Ectodermal cell (in vitro differentiated cells): ENCODE results near the gene PODXL2.

Experiments used
- H3K27ac ChIP-seq: 2 replicates; pipeline ENCODE4 v1.7.0; 2013; ENCODE audit warnings: mild to moderate bottlenecking, low read depth, low read length; ENCODE audit not compliant: insufficient read depth, poor library complexity, severe bottlenecking
- H3K27me3 ChIP-seq: 2 replicates; pipeline ENCODE4 v1.7.0; 2013; ENCODE audit warnings: mild to moderate bottlenecking, low read length; ENCODE audit not compliant: insufficient read depth, control insufficient read depth, poor library complexity, severe bottlenecking
- H3K36me3 ChIP-seq: one replicate; pipeline ENCODE4 v1.7.0; 2013; ENCODE audit warnings: low read length; ENCODE audit not compliant: control insufficient read depth, insufficient read depth
- H3K4me1 ChIP-seq: one replicate; pipeline ENCODE4 v1.7.0; 2013; ENCODE audit warnings: low read length; ENCODE audit not compliant: control insufficient read depth, insufficient read depth
- H3K4me3 ChIP-seq: 2 replicates; pipeline ENCODE4 v1.7.0; 2013; ENCODE audit warnings: low read depth, low read length, control low read depth; ENCODE audit not compliant: insufficient read depth
- H3K9me3 ChIP-seq: 2 replicates; pipeline ENCODE4 v1.7.0; 2013; ENCODE audit warnings: mild to moderate bottlenecking, low read length, moderate library complexity; ENCODE audit not compliant: control insufficient read depth
- WGBS, 2 experiments: methylation state at CpG; one replicate each; pipeline ENCODE4 v1.1.7; 2013; ENCODE audit warnings: missing lambda C conversion rate in 2 of 2; 5-methylcytosine and 5-hydroxymethylcytosine counted together

The PODXL2 gene

DNA sequence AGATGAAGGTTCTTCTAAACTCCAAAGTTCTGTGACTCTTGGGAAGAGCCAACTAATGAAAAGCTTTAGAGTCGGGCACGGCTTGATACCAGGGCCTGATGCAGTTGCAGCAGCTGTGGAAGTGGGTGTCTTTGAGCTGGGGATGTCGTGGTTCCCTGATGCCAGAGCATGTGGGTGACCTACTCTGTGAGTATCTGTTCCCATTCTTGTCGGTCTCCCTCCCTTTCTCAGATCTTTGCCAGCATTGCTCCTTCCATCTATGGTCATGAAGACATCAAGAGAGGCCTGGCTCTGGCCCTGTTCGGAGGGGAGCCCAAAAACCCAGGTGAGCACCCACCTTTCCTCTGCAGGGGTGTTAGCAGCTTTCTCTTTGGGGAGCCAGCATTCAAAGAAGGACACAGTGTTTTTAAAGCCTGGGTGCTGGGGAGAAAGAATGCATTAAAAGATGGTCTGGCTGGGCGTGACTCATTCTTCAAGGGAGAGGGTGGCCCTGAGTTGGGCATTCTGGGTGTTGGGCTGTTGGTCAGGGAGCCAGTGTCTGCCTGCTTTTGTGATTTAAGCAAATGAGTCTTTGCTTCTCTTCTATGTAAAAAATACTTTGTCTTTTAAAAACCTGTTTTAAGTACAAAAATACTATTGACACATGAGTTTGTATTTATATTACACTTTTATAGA, 13.2 kb upstream of the PODXL2 start:
- Histone ChIP-seq H3K4me3 (no peak overlapping the region), H3K9me3 (no peaks in the 10 kb centered on the region), H3K4me1 (peaks cover 7% of the 10 kb centered on the region), H3K27ac (no peak overlapping the region), H3K27me3 (no peaks in the 10 kb centered on the region), H3K36me3 (peaks cover 84% of the 10 kb centered on the region)
- WGBS, 2 experiments = 94 to 95% methylated on average over 6 of the region's 6 CpGs

DNA sequence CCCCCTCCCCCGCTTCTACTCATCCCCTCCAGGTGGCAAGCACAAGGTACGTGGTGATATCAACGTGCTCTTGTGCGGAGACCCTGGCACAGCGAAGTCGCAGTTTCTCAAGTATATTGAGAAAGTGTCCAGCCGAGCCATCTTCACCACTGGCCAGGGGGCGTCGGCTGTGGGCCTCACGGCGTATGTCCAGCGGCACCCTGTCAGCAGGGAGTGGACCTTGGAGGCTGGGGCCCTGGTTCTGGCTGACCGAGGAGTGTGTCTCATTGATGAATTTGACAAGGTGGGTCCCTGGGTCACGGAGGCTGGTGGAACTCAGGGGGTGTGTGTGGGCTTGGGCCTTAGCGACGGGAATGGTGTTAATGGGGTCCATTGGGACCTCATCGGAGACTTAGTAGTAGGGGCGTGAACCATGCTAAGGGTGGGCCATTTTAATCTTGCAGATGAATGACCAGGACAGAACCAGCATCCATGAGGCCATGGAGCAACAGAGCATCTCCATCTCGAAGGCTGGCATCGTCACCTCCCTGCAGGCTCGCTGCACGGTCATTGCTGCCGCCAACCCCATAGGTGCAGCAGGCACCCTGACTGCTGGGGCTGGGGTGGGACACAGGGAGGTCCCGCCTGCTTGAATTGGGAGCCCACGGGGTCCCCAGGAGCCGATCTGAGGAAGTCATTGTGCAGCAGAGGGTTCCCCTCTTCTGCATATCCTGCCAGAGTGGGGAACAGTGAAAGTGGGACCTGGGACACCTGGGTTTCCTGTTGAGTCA, 12.0 kb upstream of the PODXL2 start:
- Histone ChIP-seq H3K36me3 (peaks cover 87% of the 10 kb centered on the region), H3K27ac (no peak overlapping the region)
- 96 to 97% methylated on average over 26 of the region's 26 CpGs for WGBS, 2 experiments

GRCh38 chr3:127618891-127619290, 10.1 kb upstream of the PODXL2 start:
- Histone ChIP-seq H3K4me1 (peaks cover 7% of the 10 kb centered on the region), H3K9me3 (no peaks in the 10 kb centered on the region), H3K27me3 (no peaks in the 10 kb centered on the region), H3K4me3 (no peak overlapping the region), H3K36me3 (peaks cover 77% of the 10 kb centered on the region), H3K27ac (no peak overlapping the region)
- WGBS, 2 experiments = 96% methylated on average over 11 of the region's 11 CpGs

More for the DNA sequence above, 12.0 kb upstream of the PODXL2 start:
- Histone ChIP-seq H3K4me3 (no peak overlapping the region), H3K27me3 (no peaks in the 10 kb centered on the region), H3K9me3 (no peaks in the 10 kb centered on the region), H3K4me1 (peaks cover 7% of the 10 kb centered on the region)

DNA sequence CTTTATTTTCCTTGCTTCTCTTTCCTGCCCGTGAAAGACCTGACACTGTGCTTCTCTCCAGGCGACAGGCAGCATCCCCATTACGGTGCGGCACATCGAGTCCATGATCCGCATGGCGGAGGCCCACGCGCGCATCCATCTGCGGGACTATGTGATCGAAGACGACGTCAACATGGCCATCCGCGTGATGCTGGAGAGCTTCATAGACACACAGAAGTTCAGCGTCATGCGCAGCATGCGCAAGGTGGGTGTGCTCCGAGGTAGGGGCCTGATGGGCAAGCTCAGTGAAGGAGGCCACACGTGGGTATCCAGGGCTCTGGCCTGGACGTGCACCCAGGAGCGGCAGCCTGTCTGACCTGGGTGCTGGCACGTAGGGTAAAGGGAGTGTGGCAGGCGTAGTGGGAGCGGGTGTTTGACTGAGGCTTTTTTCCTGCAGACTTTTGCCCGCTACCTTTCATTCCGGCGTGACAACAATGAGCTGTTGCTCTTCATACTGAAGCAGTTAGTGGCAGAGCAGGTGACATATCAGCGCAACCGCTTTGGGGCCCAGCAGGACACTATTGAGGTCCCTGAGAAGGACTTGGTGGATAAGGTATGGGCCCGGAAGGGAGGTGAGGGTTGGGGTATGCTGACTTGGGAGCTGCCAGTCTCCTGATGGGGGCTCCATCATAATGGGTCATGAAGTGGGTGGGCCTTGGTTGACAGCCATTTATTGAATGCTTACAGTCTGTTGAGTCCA, 8.2 kb upstream of the PODXL2 start:
- Histone ChIP-seq H3K36me3 (peaks cover 62% of the 10 kb centered on the region), H3K27me3 (peaks cover 3% of the 10 kb centered on the region), H3K9me3 (no peaks in the 10 kb centered on the region), H3K27ac (no peak overlapping the region), H3K4me3 (no peak overlapping the region), H3K4me1 (no peaks in the 10 kb centered on the region)
- 96% methylated on average over 32 of the region's 32 CpGs for WGBS, 2 experiments

DNA sequence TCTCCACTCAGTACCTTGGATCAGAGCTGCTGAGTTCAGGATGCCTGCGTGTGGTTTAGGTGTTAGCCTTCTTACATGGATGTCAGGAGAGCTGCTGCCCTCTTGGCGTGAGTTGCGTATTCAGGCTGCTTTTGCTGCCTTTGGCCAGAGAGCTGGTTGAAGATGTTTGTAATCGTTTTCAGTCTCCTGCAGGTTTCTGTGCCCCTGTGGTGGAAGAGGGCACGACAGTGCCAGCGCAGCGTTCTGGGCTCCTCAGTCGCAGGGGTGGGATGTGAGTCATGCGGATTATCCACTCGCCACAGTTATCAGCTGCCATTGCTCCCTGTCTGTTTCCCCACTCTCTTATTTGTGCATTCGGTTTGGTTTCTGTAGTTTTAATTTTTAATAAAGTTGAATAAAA, 7.0 kb upstream of the PODXL2 start:
- Histone ChIP-seq H3K36me3 (peaks cover 49% of the 10 kb centered on the region), H3K4me3 (no peak overlapping the region), H3K27ac (no peak overlapping the region), H3K9me3 (no peaks in the 10 kb centered on the region), H3K4me1 (no peaks in the 10 kb centered on the region), H3K27me3 (peaks cover 13% of the 10 kb centered on the region)
- 96 to 97% methylated on average over 11 of the region's 11 CpGs for WGBS, 2 experiments

- Histone ChIP-seq H3K27me3 (peaks cover 22% of the 10 kb centered on the region), H3K9me3 (no peaks in the 10 kb centered on the region), H3K27ac (no peak overlapping the region), H3K36me3 (peaks cover 40% of the 10 kb centered on the region), H3K4me1 (no peaks in the 10 kb centered on the region), H3K4me3 (no peak overlapping the region)
- 92 to 93% methylated on average over 8 of the region's 8 CpGs for WGBS, 2 experiments
Observed at GRCh38 chr3:127622772-127623576, 6.0 kb upstream of the PODXL2 start.

DNA sequence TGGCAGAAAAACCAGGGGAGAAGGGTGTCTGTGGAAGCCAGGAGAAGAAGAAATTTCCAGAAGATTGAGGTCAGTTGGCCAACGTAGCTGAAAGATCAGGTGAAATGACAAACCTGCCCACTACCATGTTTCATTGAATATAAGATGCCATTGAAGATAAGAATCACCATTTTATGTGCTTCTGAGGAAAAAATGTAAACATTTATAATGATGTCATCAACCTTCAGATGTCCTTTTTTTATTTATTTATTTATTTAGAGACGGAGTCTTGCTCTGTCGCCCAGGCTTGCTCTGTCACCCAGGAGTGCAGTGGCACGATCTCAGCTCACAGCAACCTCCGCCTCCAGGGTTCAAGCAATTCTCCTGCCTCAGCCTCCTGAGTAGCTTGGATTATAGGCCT, 4.9 kb upstream of the PODXL2 start:
- 92 to 98% methylated on average over 5 of the region's 5 CpGs for WGBS, 2 experiments
- peaks cover 29% of the 10 kb centered on the region for H3K36me3 ChIP-seq
- H3K27me3 ChIP-seq = peaks cover 31% of the 10 kb centered on the region
- no peak overlapping the region for H3K4me3 ChIP-seq
- H3K9me3 ChIP-seq = no peaks in the 10 kb centered on the region
- no peaks in the 10 kb centered on the region for H3K4me1 ChIP-seq
- no peak overlapping the region for H3K27ac ChIP-seq

DNA sequence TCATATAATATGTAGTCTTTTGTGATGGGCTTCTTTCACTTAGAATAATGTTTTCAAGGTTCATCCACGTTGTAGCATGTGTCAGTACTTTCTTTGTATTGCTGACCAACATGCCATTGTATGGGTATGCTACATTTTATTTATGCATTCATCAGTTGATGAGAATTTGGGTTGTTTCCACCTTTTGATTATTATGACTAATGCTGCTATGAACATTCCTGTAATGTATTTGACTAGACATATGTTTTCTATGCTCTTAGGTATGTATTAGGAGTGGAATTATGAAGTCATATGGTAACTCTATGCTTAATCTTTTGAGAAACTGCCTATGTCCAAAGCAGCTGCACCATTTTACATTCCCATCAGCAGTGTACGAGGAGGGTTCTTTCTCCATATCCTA, 3.2 kb upstream of the PODXL2 start:
- Histone ChIP-seq H3K27ac (no peak overlapping the region), H3K4me3 (no peak overlapping the region), H3K36me3 (peaks cover 15% of the 10 kb centered on the region), H3K4me1 (peaks cover 9% of the 10 kb centered on the region), H3K9me3 (no peaks in the 10 kb centered on the region), H3K27me3 (peaks cover 44% of the 10 kb centered on the region)
- 75% methylated on average over 2 of the region's 2 CpGs for WGBS, 2 experiments

DNA sequence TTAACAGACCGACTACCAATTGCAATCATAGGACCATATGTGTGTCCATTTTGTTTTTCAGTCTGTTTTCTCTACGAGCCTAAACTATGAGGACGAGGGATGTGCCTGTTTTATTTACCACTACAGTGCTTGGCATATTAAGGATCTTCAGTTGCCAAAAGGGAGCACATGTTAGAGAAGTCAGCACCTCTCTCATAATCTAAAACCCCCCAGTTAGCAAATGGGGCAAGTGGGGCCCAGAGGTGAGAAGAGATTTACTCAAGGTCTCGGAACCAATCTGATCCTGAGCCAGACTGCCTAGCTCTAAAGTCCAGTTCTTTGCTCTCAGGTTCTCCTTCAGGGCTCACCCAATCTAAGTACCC, 578 bp upstream of the PODXL2 start:
- Histone ChIP-seq H3K4me1 (peaks cover 9% of the 10 kb centered on the region), H3K36me3 (no peaks in the 10 kb centered on the region), H3K4me3 (peak overlapping the region; percentile 16), H3K27me3 (peaks cover 44% of the 10 kb centered on the region), H3K9me3 (no peaks in the 10 kb centered on the region), H3K27ac (no peak overlapping the region)
- 89 to 90% methylated on average over 4 of the region's 4 CpGs for WGBS, 2 experiments
